ENCODE measurements around the gene IL21R. TPM values are rescaled to one million over a fixed set of nuclear protein-coding genes. Genes with fewer than 3 reads are reported as not detected.

Gene IL21R
- total and polyA plus RNA-seq, 12 donors: 0.08 to 2.6 (median 0.42) TPM; not detected in 1

DNA sequence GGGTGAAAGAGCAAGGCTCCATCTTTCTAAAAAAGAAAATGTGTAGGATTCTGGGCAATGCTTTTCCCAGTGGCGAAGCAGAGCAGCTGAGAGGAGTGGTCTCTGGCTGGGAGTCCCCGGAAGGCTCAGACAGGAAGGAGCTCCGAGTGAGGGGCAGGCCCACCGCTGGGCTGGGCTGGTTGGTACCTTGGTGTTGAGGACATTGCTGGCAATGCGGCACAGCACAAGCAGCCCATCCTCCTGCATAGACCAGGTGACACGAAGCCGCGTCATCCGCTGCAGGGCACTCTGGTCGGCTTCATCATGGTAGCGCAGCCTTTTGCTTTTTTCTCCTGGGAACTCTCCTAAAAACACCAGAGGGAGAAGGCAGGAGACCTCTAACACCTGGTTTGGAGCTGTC is 83.8 kb downstream of the IL21R start:
- no peaks in the 10 kb centered on the region for H3K9me3 ChIP-seq (replicated peaks in 1 of 3)
- H3K4me3 ChIP-seq: no peak overlapping the region
- no peak for TF ChIP-seq POLR2A (IDR thresholded peaks at IDR 0.05)
- TF ChIP-seq, protein P1, sequence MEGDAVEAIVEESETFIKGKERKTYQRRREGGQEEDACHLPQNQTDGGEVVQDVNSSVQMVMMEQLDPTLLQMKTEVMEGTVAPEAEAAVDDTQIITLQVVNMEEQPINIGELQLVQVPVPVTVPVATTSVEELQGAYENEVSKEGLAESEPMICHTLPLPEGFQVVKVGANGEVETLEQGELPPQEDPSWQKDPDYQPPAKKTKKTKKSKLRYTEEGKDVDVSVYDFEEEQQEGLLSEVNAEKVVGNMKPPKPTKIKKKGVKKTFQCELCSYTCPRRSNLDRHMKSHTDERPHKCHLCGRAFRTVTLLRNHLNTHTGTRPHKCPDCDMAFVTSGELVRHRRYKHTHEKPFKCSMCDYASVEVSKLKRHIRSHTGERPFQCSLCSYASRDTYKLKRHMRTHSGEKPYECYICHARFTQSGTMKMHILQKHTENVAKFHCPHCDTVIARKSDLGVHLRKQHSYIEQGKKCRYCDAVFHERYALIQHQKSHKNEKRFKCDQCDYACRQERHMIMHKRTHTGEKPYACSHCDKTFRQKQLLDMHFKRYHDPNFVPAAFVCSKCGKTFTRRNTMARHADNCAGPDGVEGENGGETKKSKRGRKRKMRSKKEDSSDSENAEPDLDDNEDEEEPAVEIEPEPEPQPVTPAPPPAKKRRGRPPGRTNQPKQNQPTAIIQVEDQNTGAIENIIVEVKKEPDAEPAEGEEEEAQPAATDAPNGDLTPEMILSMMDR (IDR thresholded peaks at IDR 0.05): no peak
- no peak overlapping the region for H3K27ac ChIP-seq
- WGBS, 4 donors: 94 to 97% (median 96%) methylated on average over 11 of the region's 11 CpGs
- intact Hi-C loops (cut with DNase I): loop anchor here in 1 of 2 donors (10.0 kb wide), 1 partner anchor 49 kb away; no protein-coding TSS in a partner anchor
- H3K27me3 ChIP-seq: no peaks in the 10 kb centered on the region
- H3K4me1 ChIP-seq (replicated peaks in 1 of 2): peaks cover 0 to 6% of the 10 kb centered on the region in 2 donors
- no peak for DNase-seq
- peaks cover 0 to 100% of the 10 kb centered on the region in 2 donors for H3K36me3 ChIP-seq (replicated peaks in 1 of 2)

DNA sequence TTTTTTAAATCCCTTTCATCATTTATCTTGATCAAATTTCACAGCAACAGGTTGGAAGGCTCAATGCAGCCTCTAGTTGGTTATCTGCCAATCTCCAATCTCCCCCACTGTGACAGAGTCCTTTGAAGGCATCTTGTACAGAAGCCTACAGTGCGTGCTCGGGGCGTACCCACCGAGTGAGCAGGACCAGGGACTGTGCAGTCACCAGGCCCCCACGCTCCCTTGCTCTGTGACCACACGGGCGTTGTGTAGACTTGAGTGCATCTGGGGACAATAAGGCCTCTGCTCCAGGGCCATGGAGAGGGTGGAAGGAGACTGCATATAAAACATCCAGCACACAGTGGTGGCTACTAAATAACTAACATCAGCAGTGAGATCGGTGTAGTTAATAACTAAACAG is 84.4 kb downstream of the IL21R start:
- TF ChIP-seq, protein P1 (IDR thresholded peaks at IDR 0.05): no peak
- TF ChIP-seq POLR2A (IDR thresholded peaks at IDR 0.05): no peak
- 84 to 93% (median 86%) methylated on average over 8 of the region's 8 CpGs for WGBS, 4 donors
- Histone ChIP-seq H3K9me3 (replicated peaks in 1 of 3) (no peaks in the 10 kb centered on the region), H3K4me1 (replicated peaks in 1 of 2) (peaks cover 0 to 6% of the 10 kb centered on the region in 2 donors), H3K27me3 (no peaks in the 10 kb centered on the region), H3K36me3 (replicated peaks in 1 of 2) (peaks cover 0 to 100% of the 10 kb centered on the region in 2 donors), H3K27ac (no peak overlapping the region), H3K4me3 (no peak overlapping the region)
- DNase-seq: no peak
- intact Hi-C loops (cut with DNase I): loop anchor here in 1 of 2 donors (10.0 kb wide), 1 partner anchor 48 kb away; no protein-coding TSS in a partner anchor

DNA sequence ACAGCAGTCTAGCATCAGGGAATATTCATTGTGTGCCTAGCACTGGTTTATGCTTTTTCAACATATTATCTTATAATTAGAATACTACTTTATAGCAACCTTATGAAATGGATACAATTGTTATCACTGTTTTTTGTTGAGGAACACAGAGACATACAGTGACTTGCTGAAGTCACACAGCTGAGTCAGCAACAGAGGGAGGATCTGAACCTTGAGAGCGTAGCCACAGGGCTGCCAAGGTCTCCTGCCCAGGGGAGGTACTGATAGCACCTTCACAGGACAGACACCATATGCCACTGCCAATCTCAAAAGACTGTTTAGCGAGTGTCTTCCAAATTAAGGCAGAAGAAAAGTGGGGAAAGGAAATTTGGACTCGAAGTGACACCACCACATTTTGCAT is 84.8 kb downstream of the IL21R start:
- WGBS, 4 donors: 72 to 82% (median 74%) methylated on average over 3 of the region's 3 CpGs
- no peak for TF ChIP-seq POLR2A (IDR thresholded peaks at IDR 0.05)
- TF ChIP-seq, protein P1 (IDR thresholded peaks at IDR 0.05): no peak
- intact Hi-C loops (cut with DNase I): loop anchor here in 1 of 2 donors (10.0 kb wide), 1 partner anchor 48 kb away; no protein-coding TSS in a partner anchor
- Histone ChIP-seq H3K27me3 (no peaks in the 10 kb centered on the region), H3K4me3 (no peak overlapping the region), H3K36me3 (replicated peaks in 1 of 2) (peaks cover 0 to 100% of the 10 kb centered on the region in 2 donors), H3K4me1 (replicated peaks in 1 of 2) (peaks cover 0 to 6% of the 10 kb centered on the region in 2 donors), H3K9me3 (replicated peaks in 1 of 3) (no peaks in the 10 kb centered on the region), H3K27ac (no peak overlapping the region)
- DNase-seq: no peak

DNA sequence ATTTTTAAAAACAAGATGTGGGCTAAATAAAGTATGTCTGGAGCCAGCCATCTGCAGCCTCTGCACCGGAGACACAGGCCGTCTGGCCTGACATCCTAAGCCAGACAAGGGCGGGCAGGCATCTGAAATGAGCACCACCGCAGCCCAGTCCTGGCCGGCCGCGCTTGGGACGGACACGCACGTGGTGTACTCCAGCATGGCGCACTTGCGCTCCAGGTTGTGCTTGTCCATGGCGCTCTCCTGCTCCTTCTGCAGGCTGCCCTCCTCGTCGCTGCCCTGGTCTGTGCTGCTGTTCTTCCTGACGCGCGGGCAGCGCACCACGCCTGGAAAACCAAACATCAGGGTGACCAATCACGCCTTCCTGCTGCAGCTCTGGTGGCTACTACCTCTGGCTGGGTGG is 87.4 kb downstream of the IL21R start:
- no peak overlapping the region for H3K27ac ChIP-seq
- H3K4me3 ChIP-seq: no peak overlapping the region
- no peaks in the 10 kb centered on the region for H3K4me1 ChIP-seq (replicated peaks in 1 of 2)
- 95 to 98% (median 96%) methylated on average over 18 to 21 of the region's 21 CpGs for WGBS, 4 donors
- peaks cover 0 to 100% of the 10 kb centered on the region in 2 donors for H3K36me3 ChIP-seq (replicated peaks in 1 of 2)
- TF ChIP-seq, protein P1 (IDR thresholded peaks at IDR 0.05): no peak
- no peak for TF ChIP-seq POLR2A (IDR thresholded peaks at IDR 0.05)
- intact Hi-C loops (cut with DNase I): loop anchor here in 1 of 2 donors (10.0 kb wide), 1 partner anchor 45 kb away; no protein-coding TSS in a partner anchor
- no peaks in the 10 kb centered on the region for H3K27me3 ChIP-seq
- no peak for DNase-seq
- H3K9me3 ChIP-seq (replicated peaks in 1 of 3): no peaks in the 10 kb centered on the region

All from adrenal gland (tissue), 12 donors.